ENCODE results near the gene SRP14. TPM values are rescaled to one million over a fixed set of nuclear protein-coding genes. Genes with fewer than 3 reads are reported as not detected.
"Not testable (repeated sequence)": the region's sequence is repeated elsewhere in the genome, so short reads cannot be mapped to it uniquely, and the experiment has no call there.

Gene SRP14
- total RNA-seq, 1 experiment from 2014 or later: 168 TPM

DNA sequence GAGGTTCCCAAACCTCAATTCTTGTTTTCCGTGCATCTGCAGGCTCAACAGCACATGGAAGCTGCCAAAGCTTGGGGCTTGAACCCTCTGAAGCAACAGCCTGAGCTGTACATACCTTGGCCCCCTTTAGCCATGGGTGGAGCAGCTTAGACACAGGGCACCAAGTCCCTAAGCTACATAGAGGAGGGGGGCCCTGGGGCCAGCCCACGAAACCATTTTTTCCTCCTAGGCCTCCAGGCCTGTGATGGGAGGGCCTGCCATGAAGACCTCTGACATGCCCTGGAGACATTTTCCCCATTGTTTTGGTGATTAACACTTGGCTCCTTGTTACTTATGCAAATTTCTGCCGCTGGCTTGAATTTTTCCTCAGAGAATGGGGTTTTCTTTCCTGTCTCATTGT lies 24.6 kb downstream of the SRP14 start:
- DNase-seq (ENCODE audit: low read depth, low spot score): no peak
- no peak overlapping the region for H3K9ac ChIP-seq (ENCODE audit: low read length)
- RAD21 ChIA-PET (ENCODE audit: low non-redundant PET in 1 of 2, low total read pairs in 2 of 2, uncharacterized antibody in 2 of 2, unreplicated experiment in 2 of 2): no interaction called here
- CTCF ChIA-PET: no interaction called here
- POLR2A ChIA-PET: no interaction called here
- intact Hi-C loops (cut with micrococcal nuclease): no loop called here
- no peak for ATAC-seq
- H3K27me3 ChIP-seq (ENCODE audit: insufficient read depth, low read length): no peaks in the 10 kb centered on the region
- TF ChIP-seq, protein P1, sequence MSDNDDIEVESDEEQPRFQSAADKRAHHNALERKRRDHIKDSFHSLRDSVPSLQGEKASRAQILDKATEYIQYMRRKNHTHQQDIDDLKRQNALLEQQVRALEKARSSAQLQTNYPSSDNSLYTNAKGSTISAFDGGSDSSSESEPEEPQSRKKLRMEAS (IDR thresholded peaks at IDR 0.05): no peak
- TF ChIP-seq ZNF274 (IDR thresholded peaks at IDR 0.05; ENCODE audit: low read depth, low read length) (no peak), FOSL1 (IDR thresholded peaks at IDR 0.05; ENCODE audit: low read depth) (no peak), CEBPB (IDR thresholded peaks at IDR 0.05; ENCODE audit: low read depth) (no peak)
- TF ChIP-seq, protein P2, sequence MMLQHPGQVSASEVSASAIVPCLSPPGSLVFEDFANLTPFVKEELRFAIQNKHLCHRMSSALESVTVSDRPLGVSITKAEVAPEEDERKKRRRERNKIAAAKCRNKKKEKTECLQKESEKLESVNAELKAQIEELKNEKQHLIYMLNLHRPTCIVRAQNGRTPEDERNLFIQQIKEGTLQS (IDR thresholded peaks at IDR 0.05): no peak
- no peak overlapping the region for H3K4me2 ChIP-seq (ENCODE audit: low read length)
- no peaks in the 10 kb centered on the region; a peak in 1 of 4 replicates for H3K9me3 ChIP-seq (ENCODE audit: control insufficient read depth in 1 of 2, insufficient read depth in 1 of 2, low read depth in 1 of 2, low read length in 2 of 2)
- peaks cover 19 to 37% of the 10 kb centered on the region in 2 experiments for H3K36me3 ChIP-seq (ENCODE audit: control insufficient read depth in 1 of 2, insufficient read depth in 2 of 2, low read length in 2 of 2)
- no peak overlapping the region for H3K4me3 ChIP-seq (replicated peaks in 1 of 2; ENCODE audit: low read depth in 1 of 2, low read length in 2 of 2)
- no peak overlapping the region for H3K27ac ChIP-seq (ENCODE audit: low read depth, low read length)
- no peaks in the 10 kb centered on the region for H3K79me2 ChIP-seq (ENCODE audit: insufficient read depth, low read length)
- no peaks in the 10 kb centered on the region for H3K9me2 ChIP-seq (ENCODE audit: insufficient read depth)
- no peaks in the 10 kb centered on the region for H4K20me1 ChIP-seq (ENCODE audit: insufficient read depth)
- H3K4me1 ChIP-seq (ENCODE audit: control insufficient read depth in 1 of 2, insufficient read depth in 2 of 2, low read length in 2 of 2): no peaks in the 10 kb centered on the region
- H2AFZ ChIP-seq (ENCODE audit: low read depth, low read length, poor library complexity, severe bottlenecking): no peak overlapping the region
- no TSS peak for BruUV-seq (replicated peaks)

DNA sequence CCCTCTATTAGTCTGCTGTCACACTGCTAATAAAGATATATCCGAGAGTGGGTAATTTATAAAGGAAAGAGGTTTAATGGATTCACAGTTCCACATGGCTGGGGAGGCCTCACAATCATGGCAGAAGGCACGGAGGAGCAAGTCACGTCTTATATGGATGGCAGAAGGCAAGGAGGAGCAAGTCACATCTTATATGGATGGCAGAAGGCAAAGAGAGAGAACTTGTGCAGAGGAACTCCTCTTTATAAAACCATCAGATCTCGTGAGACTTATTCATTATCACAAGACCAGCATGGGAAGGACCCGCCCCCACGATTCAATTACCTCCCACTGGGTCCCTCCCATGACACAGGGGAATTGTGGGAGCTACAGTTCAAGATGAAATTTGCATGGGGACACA lies 25.6 kb downstream of the SRP14 start:
- ATAC-seq, POLR2A ChIA-PET: not testable (repeated sequence)
- peaks cover 13 to 34% of the 10 kb centered on the region in 2 experiments for H3K36me3 ChIP-seq (ENCODE audit: control insufficient read depth in 1 of 2, insufficient read depth in 2 of 2, low read length in 2 of 2)

More for the DNA sequence above, 25.6 kb downstream of the SRP14 start:
- H3K4me3 ChIP-seq (replicated peaks in 1 of 2; ENCODE audit: low read depth in 1 of 2, low read length in 2 of 2); H3K27me3 ChIP-seq (ENCODE audit: insufficient read depth, low read length); H3K9ac ChIP-seq (ENCODE audit: low read length); DNase-seq (ENCODE audit: low read depth, low spot score); H3K9me3 ChIP-seq (ENCODE audit: control insufficient read depth in 1 of 2, insufficient read depth in 1 of 2, low read depth in 1 of 2, low read length in 2 of 2); CTCF ChIA-PET; intact Hi-C loops (cut with micrococcal nuclease); H2AFZ ChIP-seq (ENCODE audit: low read depth, low read length, poor library complexity, severe bottlenecking); H4K20me1 ChIP-seq (ENCODE audit: insufficient read depth); H3K9me2 ChIP-seq (ENCODE audit: insufficient read depth); H3K79me2 ChIP-seq (ENCODE audit: insufficient read depth, low read length); H3K27ac ChIP-seq (ENCODE audit: low read depth, low read length); H3K4me1 ChIP-seq (ENCODE audit: control insufficient read depth in 1 of 2, insufficient read depth in 2 of 2, low read length in 2 of 2); BruUV-seq (replicated peaks); RAD21 ChIA-PET (ENCODE audit: low non-redundant PET in 1 of 2, low total read pairs in 2 of 2, uncharacterized antibody in 2 of 2, unreplicated experiment in 2 of 2); H3K4me2 ChIP-seq (ENCODE audit: low read length): not testable (repeated sequence)
